ENCODE data around the gene PRPF6. TPM values are rescaled to one million over a fixed set of nuclear protein-coding genes. Genes with fewer than 3 reads are reported as not detected.

Gene PRPF6
- polyA plus RNA-seq, 1 donor from 2014 or later: 91.9 TPM

GRCh38 chr20:64052326-64052722 lies 71.4 kb downstream of the PRPF6 start:
- Histone ChIP-seq H3K9me2 (ENCODE audit: insufficient read depth, low read length) (no peaks in the 10 kb centered on the region), H3K79me2 (replicated peaks; ENCODE audit: insufficient read depth, low read length) (no peaks in the 10 kb centered on the region), H3K27ac (ENCODE audit: low read length) (no peak overlapping the region), H3K36me3 (ENCODE audit: insufficient read depth, low read length) (no peaks in the 10 kb centered on the region), H3K9ac (ENCODE audit: low read length) (no peak overlapping the region), H3F3A (ENCODE audit: insufficient read depth, low read length, poor library complexity, severe bottlenecking) (no peaks in the 10 kb centered on the region), H2AFZ (ENCODE audit: low read depth, low read length) (no peak overlapping the region), H3K4me2 (ENCODE audit: low read length) (no peak overlapping the region), H3K27me3 (ENCODE audit: insufficient read depth, low read depth, low read length) (peaks cover 44% of the 10 kb centered on the region), H4K20me1 (ENCODE audit: insufficient read depth) (no peaks in the 10 kb centered on the region), H3K9me3 (ENCODE audit: low read length) (no peaks in the 10 kb centered on the region), H3K4me3 (ENCODE audit: low read length) (no peak overlapping the region)
- TF ChIP-seq SMC3 (conservative IDR thresholded peaks at IDR 0.05; ENCODE audit: poor library complexity): no peak
- TF ChIP-seq POLR2AphosphoS5 (IDR thresholded peaks at IDR 0.05): no peak
- no peak for TF ChIP-seq EP300 (conservative IDR thresholded peaks at IDR 0.05; ENCODE audit: poor library complexity, severe bottlenecking)
- no peak for TF ChIP-seq REST (IDR thresholded peaks at IDR 0.05; ENCODE audit: borderline replicate concordance)
- TF ChIP-seq MXI1 (conservative IDR thresholded peaks at IDR 0.05; ENCODE audit: poor library complexity, severe bottlenecking): no peak
- TF ChIP-seq EZH2 (IDR thresholded peaks at IDR 0.05; ENCODE audit: borderline replicate concordance, insufficient read depth, low read length, poor library complexity, severe bottlenecking): no peak
- TF ChIP-seq, protein P1, sequence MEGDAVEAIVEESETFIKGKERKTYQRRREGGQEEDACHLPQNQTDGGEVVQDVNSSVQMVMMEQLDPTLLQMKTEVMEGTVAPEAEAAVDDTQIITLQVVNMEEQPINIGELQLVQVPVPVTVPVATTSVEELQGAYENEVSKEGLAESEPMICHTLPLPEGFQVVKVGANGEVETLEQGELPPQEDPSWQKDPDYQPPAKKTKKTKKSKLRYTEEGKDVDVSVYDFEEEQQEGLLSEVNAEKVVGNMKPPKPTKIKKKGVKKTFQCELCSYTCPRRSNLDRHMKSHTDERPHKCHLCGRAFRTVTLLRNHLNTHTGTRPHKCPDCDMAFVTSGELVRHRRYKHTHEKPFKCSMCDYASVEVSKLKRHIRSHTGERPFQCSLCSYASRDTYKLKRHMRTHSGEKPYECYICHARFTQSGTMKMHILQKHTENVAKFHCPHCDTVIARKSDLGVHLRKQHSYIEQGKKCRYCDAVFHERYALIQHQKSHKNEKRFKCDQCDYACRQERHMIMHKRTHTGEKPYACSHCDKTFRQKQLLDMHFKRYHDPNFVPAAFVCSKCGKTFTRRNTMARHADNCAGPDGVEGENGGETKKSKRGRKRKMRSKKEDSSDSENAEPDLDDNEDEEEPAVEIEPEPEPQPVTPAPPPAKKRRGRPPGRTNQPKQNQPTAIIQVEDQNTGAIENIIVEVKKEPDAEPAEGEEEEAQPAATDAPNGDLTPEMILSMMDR (IDR thresholded peaks at IDR 0.05; ENCODE audit: poor library complexity, severe bottlenecking): no peak
- no peak for TF ChIP-seq RAD21 (conservative IDR thresholded peaks at IDR 0.05)
- no peak for TF ChIP-seq TAF1 (IDR thresholded peaks at IDR 0.05; ENCODE audit: low read depth)

- no peak overlapping the region for H2AFZ ChIP-seq (ENCODE audit: low read depth, low read length)
Measured at GRCh38 chr20:64052987-64053840, 72.3 kb downstream of the PRPF6 start.

More at GRCh38 chr20:64052987-64053840, 72.3 kb downstream of the PRPF6 start:
- H3K4me2 ChIP-seq (ENCODE audit: low read length): no peak overlapping the region
- H3F3A ChIP-seq (ENCODE audit: insufficient read depth, low read length, poor library complexity, severe bottlenecking): no peaks in the 10 kb centered on the region
- H3K27me3 ChIP-seq (ENCODE audit: insufficient read depth, low read depth, low read length): peaks cover 35% of the 10 kb centered on the region
- no peak overlapping the region for H3K4me3 ChIP-seq (ENCODE audit: low read length)
- H3K79me2 ChIP-seq (replicated peaks; ENCODE audit: insufficient read depth, low read length): no peaks in the 10 kb centered on the region
- H4K20me1 ChIP-seq (ENCODE audit: insufficient read depth): no peaks in the 10 kb centered on the region
- H3K27ac ChIP-seq (ENCODE audit: low read length): no peak overlapping the region
- H3K9me3 ChIP-seq (ENCODE audit: low read length): no peaks in the 10 kb centered on the region
- no peaks in the 10 kb centered on the region for H3K36me3 ChIP-seq (ENCODE audit: insufficient read depth, low read length)
- no peaks in the 10 kb centered on the region for H3K9me2 ChIP-seq (ENCODE audit: insufficient read depth, low read length)
- H3K9ac ChIP-seq (ENCODE audit: low read length): no peak overlapping the region
- TF ChIP-seq REST (IDR thresholded peaks at IDR 0.05; ENCODE audit: borderline replicate concordance) (no peak), EZH2 (IDR thresholded peaks at IDR 0.05; ENCODE audit: borderline replicate concordance, insufficient read depth, low read length, poor library complexity, severe bottlenecking) (no peak), POLR2AphosphoS5 (IDR thresholded peaks at IDR 0.05) (no peak), SMC3 (conservative IDR thresholded peaks at IDR 0.05; ENCODE audit: poor library complexity) (no peak), TAF1 (IDR thresholded peaks at IDR 0.05; ENCODE audit: low read depth) (no peak), MXI1 (conservative IDR thresholded peaks at IDR 0.05; ENCODE audit: poor library complexity, severe bottlenecking) (no peak), RAD21 (conservative IDR thresholded peaks at IDR 0.05) (no peak), EP300 (conservative IDR thresholded peaks at IDR 0.05; ENCODE audit: poor library complexity, severe bottlenecking) (no peak)
- TF ChIP-seq, protein P1 (IDR thresholded peaks at IDR 0.05; ENCODE audit: poor library complexity, severe bottlenecking): no peak
